Effector memory CD8-positive, alpha-beta T cell (primary cell): ENCODE measurements around the gene ABHD4.
"Not testable (repeated sequence)": the region's sequence is repeated elsewhere in the genome, so short reads cannot be mapped to it uniquely, and the experiment has no call there.

ENCODE experiments used
- ATAC-seq: fragments of 150-1000 bp; cut with Tn5 transposase; replicated peaks from 2 replicates; pipeline ENCODE4 v1.10.0; 2021; ENCODE audit warnings: mild to moderate bottlenecking, moderate library complexity
- DNase-seq, 3 experiments: peaks; one replicate each; pipeline ENCODE4 v3.0.0; 2021
- H3K27ac Mint-ChIP-seq, 2 donors: one replicate each; pipeline ENCODE4 v1.8.0; 2022; ENCODE audit warnings: mild to moderate bottlenecking in 2 of 2, mixed read lengths in 2 of 2, moderate library complexity in 2 of 2
- H3K27me3 Mint-ChIP-seq, 2 donors: one replicate each; pipeline ENCODE4 v1.8.0; 2022; ENCODE audit warnings: mixed read lengths in 2 of 2
- H3K36me3 Mint-ChIP-seq: one replicate; pipeline ENCODE4 v1.8.0; 2022; ENCODE audit warnings: mild to moderate bottlenecking, moderate library complexity, mixed read lengths; ENCODE audit not compliant: insufficient read depth
- H3K4me1 Mint-ChIP-seq, 2 donors: one replicate each; pipeline ENCODE4 v1.8.0; 2022; ENCODE audit warnings: low read depth in 2 of 2, mixed read lengths in 2 of 2
- H3K4me3 Mint-ChIP-seq, 2 donors: one replicate each; pipeline ENCODE4 v1.8.0; 2022; ENCODE audit warnings: mild to moderate bottlenecking in 2 of 2, mixed read lengths in 2 of 2, moderate library complexity in 2 of 2
- H3K9me3 Mint-ChIP-seq, 2 donors: one replicate each; pipeline ENCODE4 v1.8.0; 2022; ENCODE audit warnings: mixed read lengths in 2 of 2
- total RNA-seq, 9 experiments: gene quantifications; one replicate each; lab custom pipeline; 2026; lab: John Stamatoyannopoulos, UW

Gene ABHD4
- 2.6 to 23.3 (median 12.5) reads per million in 9 experiments for total RNA-seq

- Mint-ChIP-seq H3K36me3 (peaks cover under 1% of the 10 kb centered on the region), H3K9me3 (no peaks in the 10 kb centered on the region), H3K4me1 (peaks cover 18 to 37% of the 10 kb centered on the region in 2 donors), H3K4me3 (peak within 1 kb of the TSS; percentile 94 to 99), H3K27me3 (no peaks in the 10 kb centered on the region), H3K27ac (peak within 1 kb of the TSS; percentile 90 to 96)
- ATAC-seq (peak; percentile 94), DNase-seq (peak; percentile 50 to 58 (median 53))
These were observed at the start of gene ABHD4 for GRCh38 chr14:22598099-22598895. Gene ABHD4 (plus strand): TSS chr14:22598300. CDS start chr14:22598307, 7 bp downstream.

GRCh38 chr14:22549324-22549962 is 48.7 kb upstream of the ABHD4 start:
- no peaks in the 10 kb centered on the region for H3K9me3 Mint-ChIP-seq
- DNase-seq: no peak
- ATAC-seq: no peak
- peak overlapping the region; percentile 97 to 99 for H3K27ac Mint-ChIP-seq
- H3K4me3 Mint-ChIP-seq: peak overlapping the region; percentile 81 to 91
- H3K27me3 Mint-ChIP-seq: no peaks in the 10 kb centered on the region
- peaks cover 89 to 92% of the 10 kb centered on the region in 2 donors for H3K4me1 Mint-ChIP-seq
- H3K36me3 Mint-ChIP-seq: peaks cover 96% of the 10 kb centered on the region

- peak; percentile 61 to 63 (median 62) for DNase-seq
These were observed 48.0 kb upstream of the ABHD4 start for GRCh38 chr14:22549981-22550673.

GRCh38 chr14:22551605-22551997 is 46.5 kb upstream of the ABHD4 start:
- peaks cover 94% of the 10 kb centered on the region for H3K36me3 Mint-ChIP-seq
- H3K27ac Mint-ChIP-seq: peak overlapping the region; percentile 97 to 99
- no peak for ATAC-seq
- H3K9me3 Mint-ChIP-seq: no peaks in the 10 kb centered on the region
- H3K4me3 Mint-ChIP-seq: peak overlapping the region; percentile 81 to 91
- H3K4me1 Mint-ChIP-seq: peaks cover 88 to 89% of the 10 kb centered on the region in 2 donors
- DNase-seq: no peak
- H3K27me3 Mint-ChIP-seq: peaks cover 0 to 6% of the 10 kb centered on the region in 2 donors

More at GRCh38 chr14:22549981-22550673, 48.0 kb upstream of the ABHD4 start:
- Mint-ChIP-seq H3K4me1 (peaks cover 88% of the 10 kb centered on the region in 2 donors), H3K9me3 (no peaks in the 10 kb centered on the region), H3K36me3 (peaks cover 94% of the 10 kb centered on the region), H3K27ac (peak overlapping the region; percentile 97 to 99), H3K27me3 (no peaks in the 10 kb centered on the region), H3K4me3 (peak overlapping the region; percentile 81 to 91)
- ATAC-seq: peak; percentile 71

GRCh38 chr14:22552001-22552826 is 45.9 kb upstream of the ABHD4 start:
- no peak for DNase-seq
- no peak for ATAC-seq
- peaks cover 94% of the 10 kb centered on the region for H3K36me3 Mint-ChIP-seq

GRCh38 chr14:22552827-22553076 is 45.3 kb upstream of the ABHD4 start:
- Mint-ChIP-seq H3K36me3 (peaks cover 90% of the 10 kb centered on the region), H3K9me3 (no peaks in the 10 kb centered on the region)
- no peak for ATAC-seq

More at GRCh38 chr14:22552001-22552826, 45.9 kb upstream of the ABHD4 start:
- Mint-ChIP-seq H3K9me3 (no peaks in the 10 kb centered on the region), H3K27me3 (peaks cover 0 to 7% of the 10 kb centered on the region in 2 donors), H3K27ac (peak overlapping the region; percentile 97 to 99), H3K4me3 (peak overlapping the region; percentile 81 to 91), H3K4me1 (peaks cover 86 to 90% of the 10 kb centered on the region in 2 donors)

GRCh38 chr14:22553445-22553844 is 44.7 kb upstream of the ABHD4 start:
- Mint-ChIP-seq H3K4me3 (peak overlapping the region; percentile 81 to 91), H3K27me3 (peaks cover 0 to 7% of the 10 kb centered on the region in 2 donors), H3K27ac (peak overlapping the region; percentile 97 to 99), H3K9me3 (no peaks in the 10 kb centered on the region), H3K4me1 (peaks cover 86 to 90% of the 10 kb centered on the region in 2 donors), H3K36me3 (peaks cover 89% of the 10 kb centered on the region)
- no peak for DNase-seq
- ATAC-seq: no peak

More at GRCh38 chr14:22552827-22553076, 45.3 kb upstream of the ABHD4 start:
- H3K27ac Mint-ChIP-seq: peak overlapping the region; percentile 97 to 99
- peaks cover 86 to 90% of the 10 kb centered on the region in 2 donors for H3K4me1 Mint-ChIP-seq
- no peak for DNase-seq
- peak overlapping the region; percentile 81 to 91 for H3K4me3 Mint-ChIP-seq
- H3K27me3 Mint-ChIP-seq: peaks cover 0 to 7% of the 10 kb centered on the region in 2 donors

GRCh38 chr14:22553861-22554497 is 44.1 kb upstream of the ABHD4 start:
- peaks cover 87 to 91% of the 10 kb centered on the region in 2 donors for H3K4me1 Mint-ChIP-seq
- H3K27me3 Mint-ChIP-seq, H3K9me3 Mint-ChIP-seq, ATAC-seq, DNase-seq: not testable (repeated sequence)
- peak overlapping the region; percentile 86 to 91 for H3K4me3 Mint-ChIP-seq
- H3K36me3 Mint-ChIP-seq: peaks cover 86% of the 10 kb centered on the region
- peak overlapping the region; percentile 97 to 99 for H3K27ac Mint-ChIP-seq

GRCh38 chr14:22554498-22555383 is 43.4 kb upstream of the ABHD4 start:
- no peaks in the 10 kb centered on the region for H3K9me3 Mint-ChIP-seq
- H3K4me1 Mint-ChIP-seq: peaks cover 87 to 91% of the 10 kb centered on the region in 2 donors
- peaks cover 0 to 7% of the 10 kb centered on the region in 2 donors for H3K27me3 Mint-ChIP-seq
- ATAC-seq (no peak), DNase-seq (no peak)
- H3K36me3 Mint-ChIP-seq: peaks cover 84% of the 10 kb centered on the region
- H3K4me3 Mint-ChIP-seq: peak overlapping the region; percentile 68 to 86
- peak overlapping the region; percentile 97 to 99 for H3K27ac Mint-ChIP-seq

- H3K4me1 Mint-ChIP-seq: peaks cover 85 to 89% of the 10 kb centered on the region in 2 donors
- DNase-seq (peak in 1 of 3 experiments; percentile 51), ATAC-seq (peak; percentile 18)
- peak overlapping the region; percentile 97 to 99 for H3K27ac Mint-ChIP-seq
- H3K9me3 Mint-ChIP-seq: no peaks in the 10 kb centered on the region
- peak overlapping the region; percentile 68 to 86 for H3K4me3 Mint-ChIP-seq
- peaks cover 0 to 7% of the 10 kb centered on the region in 2 donors for H3K27me3 Mint-ChIP-seq
- peaks cover 76% of the 10 kb centered on the region for H3K36me3 Mint-ChIP-seq
These were observed 42.6 kb upstream of the ABHD4 start for GRCh38 chr14:22555384-22556011.
